Type B pancreatic cell (in vitro differentiated cells): ENCODE results near the gene RAB40A. TPM values are rescaled to one million over a fixed set of nuclear protein-coding genes. Genes with fewer than 3 reads are reported as not detected.

Experiments used
- DNase-seq: peaks from one replicate; pipeline ENCODE4 v3.0.0; 2021; ENCODE audit warnings: mixed read lengths; ENCODE audit not compliant: unreplicated experiment; ENCODE audit errors: extremely low spot score
- H3K27ac Mint-ChIP-seq: 2 replicates; pipeline ENCODE4 v1.8.0; 2021; ENCODE audit warnings: mild to moderate bottlenecking, mixed read lengths
- H3K27me3 Mint-ChIP-seq: 2 replicates; pipeline ENCODE4 v1.8.0; 2021; ENCODE audit warnings: mixed read lengths
- H3K36me3 Mint-ChIP-seq: 2 replicates; pipeline ENCODE4 v1.8.0; 2021; ENCODE audit warnings: mixed read lengths
- H3K4me1 Mint-ChIP-seq: one replicate; pipeline ENCODE4 v1.8.0; 2021; ENCODE audit warnings: mixed read lengths; ENCODE audit not compliant: unreplicated experiment
- H3K4me3 Mint-ChIP-seq: 2 replicates; pipeline ENCODE4 v1.8.0; 2021; ENCODE audit warnings: mild to moderate bottlenecking, mixed read lengths
- H3K9me3 Mint-ChIP-seq: 2 replicates; pipeline ENCODE4 v1.8.0; 2021; ENCODE audit warnings: mixed read lengths
- long read RNA-seq: library from polyadenylated mRNA; unstranded; transcript quantifications from one replicate; pipeline ENCODE4 v2.0.0, GENCODE V29; 2020
- total RNA-seq: library from RNA; stranded (reverse); gene quantifications from 2 replicates; pipeline ENCODE4 v1.2.1, GENCODE V29; 2021; ENCODE audit warnings: low replicate concordance
- TF ChIP-seq, protein P1 (sequence below): fragments of 200-600 bp; sonication (generic); conservative IDR thresholded peaks from 2 replicates; pipeline ENCODE4 v1.5.0; 2021; ENCODE audit warnings: antibody characterized with exemption, mild to moderate bottlenecking

RAB40A gene
- total RNA-seq = 0.36 and 0.51 TPM in 2 replicates
- long read RNA-seq, partial matches to known transcripts = 0 of 2 reads
- long read RNA-seq, other reads (novel, unspliced or antisense) = 1 of 2 reads

DNA sequence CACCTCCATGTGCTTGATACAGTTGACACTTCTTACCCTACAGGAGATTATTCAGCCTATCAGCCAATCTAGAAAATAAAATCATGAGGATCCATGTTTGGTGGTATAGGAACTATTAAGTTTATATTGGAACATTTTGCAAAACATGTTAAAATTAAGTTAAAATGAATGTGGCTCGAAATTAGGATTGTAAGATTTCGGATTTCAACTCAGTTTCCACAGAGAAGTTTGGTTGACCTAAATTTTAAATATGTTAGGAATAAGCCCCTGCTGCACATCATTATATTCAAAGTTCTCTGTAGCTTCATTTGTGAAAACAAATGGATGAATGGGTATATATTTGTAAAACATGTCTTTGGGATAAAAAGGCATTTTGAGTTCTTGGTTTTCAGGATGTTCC lies at the start of gene RAB40A:
Gene RAB40A (minus strand): TSS at position 101 of the 400 bp plus-strand sequence. CDS start 18,733 bp downstream, outside the sequence.
- no peaks in the 10 kb centered on the region for H3K27me3 Mint-ChIP-seq
- H3K36me3 Mint-ChIP-seq = no peaks in the 10 kb centered on the region
- H3K9me3 Mint-ChIP-seq = no peaks in the 10 kb centered on the region
- no peak within 1 kb of the TSS for H3K27ac Mint-ChIP-seq
- no peak within 1 kb of the TSS for H3K4me3 Mint-ChIP-seq
- no peaks in the 10 kb centered on the region for H3K4me1 Mint-ChIP-seq
- no peak for DNase-seq
- TF ChIP-seq, protein P1, sequence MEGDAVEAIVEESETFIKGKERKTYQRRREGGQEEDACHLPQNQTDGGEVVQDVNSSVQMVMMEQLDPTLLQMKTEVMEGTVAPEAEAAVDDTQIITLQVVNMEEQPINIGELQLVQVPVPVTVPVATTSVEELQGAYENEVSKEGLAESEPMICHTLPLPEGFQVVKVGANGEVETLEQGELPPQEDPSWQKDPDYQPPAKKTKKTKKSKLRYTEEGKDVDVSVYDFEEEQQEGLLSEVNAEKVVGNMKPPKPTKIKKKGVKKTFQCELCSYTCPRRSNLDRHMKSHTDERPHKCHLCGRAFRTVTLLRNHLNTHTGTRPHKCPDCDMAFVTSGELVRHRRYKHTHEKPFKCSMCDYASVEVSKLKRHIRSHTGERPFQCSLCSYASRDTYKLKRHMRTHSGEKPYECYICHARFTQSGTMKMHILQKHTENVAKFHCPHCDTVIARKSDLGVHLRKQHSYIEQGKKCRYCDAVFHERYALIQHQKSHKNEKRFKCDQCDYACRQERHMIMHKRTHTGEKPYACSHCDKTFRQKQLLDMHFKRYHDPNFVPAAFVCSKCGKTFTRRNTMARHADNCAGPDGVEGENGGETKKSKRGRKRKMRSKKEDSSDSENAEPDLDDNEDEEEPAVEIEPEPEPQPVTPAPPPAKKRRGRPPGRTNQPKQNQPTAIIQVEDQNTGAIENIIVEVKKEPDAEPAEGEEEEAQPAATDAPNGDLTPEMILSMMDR = no peak

GRCh38 chrX:103565752-103566151 lies 46.5 kb upstream of the RAB40A start:
- Mint-ChIP-seq H3K27ac (no peak overlapping the region), H3K4me3 (no peak overlapping the region), H3K4me1 (no peaks in the 10 kb centered on the region), H3K9me3 (no peaks in the 10 kb centered on the region), H3K36me3 (no peaks in the 10 kb centered on the region), H3K27me3 (no peaks in the 10 kb centered on the region)
- DNase-seq = no peak
- TF ChIP-seq, protein P1 = no peak

- TF ChIP-seq, protein P1 = no peak
- peaks cover 3% of the 10 kb centered on the region for H3K27me3 Mint-ChIP-seq
- no peaks in the 10 kb centered on the region for H3K36me3 Mint-ChIP-seq
- no peak overlapping the region for H3K27ac Mint-ChIP-seq
- no peak overlapping the region for H3K4me3 Mint-ChIP-seq
- no peaks in the 10 kb centered on the region for H3K4me1 Mint-ChIP-seq
- no peak for DNase-seq
- H3K9me3 Mint-ChIP-seq = no peaks in the 10 kb centered on the region
Observed at GRCh38 chrX:103565197-103565596, 45.9 kb upstream of the RAB40A start.

GRCh38 chrX:103562801-103563200 lies 43.5 kb upstream of the RAB40A start:
- no peak overlapping the region for H3K4me3 Mint-ChIP-seq
- peaks cover 8% of the 10 kb centered on the region for H3K27me3 Mint-ChIP-seq
- H3K36me3 Mint-ChIP-seq = no peaks in the 10 kb centered on the region
- H3K27ac Mint-ChIP-seq = no peak overlapping the region
- DNase-seq = no peak
- TF ChIP-seq, protein P1 = no peak
- no peaks in the 10 kb centered on the region for H3K9me3 Mint-ChIP-seq
- H3K4me1 Mint-ChIP-seq = no peaks in the 10 kb centered on the region

- TF ChIP-seq, protein P1 = no peak
- no peaks in the 10 kb centered on the region for H3K4me1 Mint-ChIP-seq
- H3K27me3 Mint-ChIP-seq = peaks cover 8% of the 10 kb centered on the region
- H3K36me3 Mint-ChIP-seq = no peaks in the 10 kb centered on the region
- DNase-seq = no peak
- no peak overlapping the region for H3K4me3 Mint-ChIP-seq
- H3K27ac Mint-ChIP-seq = no peak overlapping the region
- no peaks in the 10 kb centered on the region for H3K9me3 Mint-ChIP-seq
Observed at GRCh38 chrX:103560256-103560655, 41.0 kb upstream of the RAB40A start.
